Kidney (tissue), 14 donors: ENCODE data around the gene SLC49A3. TPM values are rescaled to one million over a fixed set of nuclear protein-coding genes. Genes with fewer than 3 reads are reported as not detected.
A peak's percentile ranks its signal among the peaks of the same experiment; 100 is the strongest.
"Not testable (repeated sequence)": the region's sequence is repeated elsewhere in the genome, so short reads cannot be mapped to it uniquely, and the experiment has no call there.

Experiments used
- DNase-seq, 5 donors: peaks; one replicate each; pipeline ENCODE4 v3.0.0-alpha.2; 2013 to 2020
- FAIRE-seq: peaks from 2 replicates; lab custom pipeline; 2012; peaks lifted over from hg19 to GRCh38; lab: Jason Lieb, UNC
- H3K27ac ChIP-seq, 2 donors: one replicate each; pipeline ENCODE4 v1.7.0; 2013; ENCODE audit warnings: low read depth in 2 of 2, low read length in 2 of 2, inconsistent platforms in 1 of 2
- H3K27me3 ChIP-seq: one replicate; pipeline ENCODE4 v1.7.1; 2013; ENCODE audit warnings: low read length, inconsistent platforms; ENCODE audit not compliant: control insufficient read depth, insufficient read depth
- H3K36me3 ChIP-seq, 3 donors: one replicate each; pipeline versions ENCODE4 v1.7.0 to v1.7.1; 2013; ENCODE audit warnings: low read length in 3 of 3, control low read depth in 1 of 3, inconsistent platforms in 1 of 3; ENCODE audit not compliant: insufficient read depth in 3 of 3, control insufficient read depth in 2 of 3
- H3K4me1 ChIP-seq, 3 donors: one replicate each; pipeline versions ENCODE4 v1.7.0 to v1.7.1; 2013; ENCODE audit warnings: low read length in 3 of 3, inconsistent platforms in 1 of 3, low read depth in 1 of 3; ENCODE audit not compliant: control insufficient read depth in 2 of 3, insufficient read depth in 2 of 3
- H3K4me3 ChIP-seq, 3 donors: one replicate each; pipeline versions ENCODE4 v1.7.0 to v1.8.1; 2013; ENCODE audit warnings: low read length in 3 of 3, control low read depth in 1 of 3, inconsistent platforms in 1 of 3
- H3K9ac ChIP-seq, 3 donors: one replicate each; pipeline versions ENCODE4 v1.7.0 to v1.7.1; 2013; ENCODE audit warnings: low read length in 3 of 3, control low read depth in 1 of 3, inconsistent platforms in 1 of 3
- H3K9me3 ChIP-seq, 3 donors: one replicate each; pipeline versions ENCODE4 v1.7.0 to v1.7.1; 2013; ENCODE audit warnings: low read length in 3 of 3, control low read depth in 1 of 3, inconsistent platforms in 1 of 3; ENCODE audit not compliant: control insufficient read depth in 2 of 3, insufficient read depth in 1 of 3
- intact Hi-C: fragments of 100-400 bp; cut with DNase I; formaldehyde crosslinking; loops from one replicate; pipeline ENCODE4 v1.11.1; 2022
- polyA plus RNA-seq: library from polyadenylated mRNA; stranded (reverse); fragments of 350-450 nt; fragmentation: Illumina TruSeq; extraction: RNeasy Lipid Tissue Mini Kit (QIAGEN cat#74804); gene quantifications from one replicate; pipeline ENCODE4 v1.2.3, GENCODE V29; 2014; ENCODE audit warnings: low read depth, low replicate concordance; ENCODE audit not compliant: insufficient read depth
- total RNA-seq: library from RNA; stranded (reverse); fragmentation: NEBNext Ultra II Directional; extraction: Animal tissue kit (Norgen Biotek cat#: 25700); gene quantifications from one replicate; pipeline ENCODE4 v1.2.1, GENCODE V29; 2021
- TF ChIP-seq, protein P1 (sequence below): IDR thresholded peaks from 3 replicates; pipeline ENCODE4 v1.5.1; 2012; ENCODE audit warnings: mild to moderate bottlenecking, moderate library complexity, borderline replicate concordance; ENCODE audit not compliant: insufficient read depth; ENCODE audit errors: extremely low read depth
- donor health status: control.
- donor health status: control.
- donor health status: control.
- donor health status: control.
- donor health status: control.
- donor health status: DM: yes; HTN: yes; CAD: no.
- donor health status: Normal renal cell carcinoma (clear cell type).

The SLC49A3 gene
- total and polyA plus RNA-seq, 2 donors from 2014 or later, result 12.6 to 18.2 TPM

DNA sequence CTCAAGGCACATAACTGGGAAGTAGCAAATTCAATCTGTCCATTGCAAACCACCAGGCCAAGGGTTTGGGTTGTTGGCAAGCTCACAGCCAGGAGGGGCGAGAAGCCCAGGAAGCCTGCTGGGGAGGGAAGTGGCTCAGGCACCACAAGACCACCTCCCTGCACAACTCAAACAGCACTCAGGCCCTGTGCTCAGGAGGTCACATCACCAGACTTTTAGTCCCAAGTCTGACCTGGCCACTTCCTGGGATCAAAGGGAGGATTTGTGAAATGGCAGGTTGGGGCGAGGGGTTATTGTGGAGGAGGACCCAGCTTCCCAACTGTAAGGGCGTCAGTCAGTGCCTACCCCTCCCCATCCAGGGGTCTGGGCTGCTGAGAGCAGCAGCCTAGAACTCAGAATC is 17.2 kb downstream of the SLC49A3 start:
- H3K27ac ChIP-seq, result no peak overlapping the region
- no peak for FAIRE-seq
- intact Hi-C loops, result no loop called here

DNA sequence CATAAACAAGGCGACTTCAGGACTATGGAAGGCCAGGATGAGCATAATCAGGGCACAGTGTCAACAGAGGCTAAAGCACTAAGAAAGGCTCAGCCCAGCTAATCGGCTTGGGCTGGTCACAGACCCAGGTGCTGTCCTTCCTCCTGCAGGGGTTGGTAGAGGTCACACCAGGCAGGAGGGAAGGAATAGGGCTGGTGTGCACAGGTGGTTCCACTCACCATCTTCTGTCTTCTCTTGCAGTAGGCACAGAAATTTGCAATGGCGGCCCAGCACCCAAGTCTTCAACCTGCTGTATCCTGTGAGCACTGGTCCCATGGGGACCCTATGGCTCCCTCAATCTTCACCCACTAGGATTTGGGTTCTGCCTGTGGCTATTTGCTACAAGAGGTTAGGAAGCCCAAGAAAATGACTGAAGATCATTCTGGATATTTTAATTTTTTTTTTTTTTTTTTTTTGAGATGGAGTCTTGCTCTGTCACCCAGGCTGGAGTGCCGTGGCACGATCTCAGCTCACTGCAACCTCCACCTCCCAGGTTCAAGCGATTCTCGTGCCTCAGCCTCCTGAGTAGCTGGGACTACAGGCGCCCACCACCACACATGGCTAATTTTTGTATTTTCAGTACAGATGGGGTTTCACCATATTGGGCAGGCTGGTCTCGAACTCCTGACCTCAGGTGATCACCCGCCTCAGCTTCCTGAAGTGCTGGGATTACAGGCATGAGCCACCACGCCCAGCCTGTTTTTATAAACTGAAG is 19.0 kb downstream of the SLC49A3 start:
- H3K4me3 ChIP-seq, H3K9me3 ChIP-seq, H3K27me3 ChIP-seq, H3K9ac ChIP-seq, intact Hi-C loops, H3K27ac ChIP-seq, FAIRE-seq: not testable (repeated sequence)
- DNase-seq, result peak in 1 of 5 donors; percentile 30
- Histone ChIP-seq H3K36me3 (peaks cover 0 to 14% (median 10%) of the 10 kb centered on the region in 3 donors), H3K4me1 (peaks cover 0 to 11% (median 0%) of the 10 kb centered on the region in 3 donors)

More for the DNA sequence above, 17.2 kb downstream of the SLC49A3 start:
- Histone ChIP-seq H3K9me3 (no peaks in the 10 kb centered on the region), H3K9ac (no peak overlapping the region), H3K4me3 (no peak overlapping the region), H3K4me1 (peaks cover 0 to 15% (median 0%) of the 10 kb centered on the region in 3 donors), H3K27me3 (no peaks in the 10 kb centered on the region), H3K36me3 (peaks cover 0 to 14% (median 10%) of the 10 kb centered on the region in 3 donors)
- TF ChIP-seq, protein P1, sequence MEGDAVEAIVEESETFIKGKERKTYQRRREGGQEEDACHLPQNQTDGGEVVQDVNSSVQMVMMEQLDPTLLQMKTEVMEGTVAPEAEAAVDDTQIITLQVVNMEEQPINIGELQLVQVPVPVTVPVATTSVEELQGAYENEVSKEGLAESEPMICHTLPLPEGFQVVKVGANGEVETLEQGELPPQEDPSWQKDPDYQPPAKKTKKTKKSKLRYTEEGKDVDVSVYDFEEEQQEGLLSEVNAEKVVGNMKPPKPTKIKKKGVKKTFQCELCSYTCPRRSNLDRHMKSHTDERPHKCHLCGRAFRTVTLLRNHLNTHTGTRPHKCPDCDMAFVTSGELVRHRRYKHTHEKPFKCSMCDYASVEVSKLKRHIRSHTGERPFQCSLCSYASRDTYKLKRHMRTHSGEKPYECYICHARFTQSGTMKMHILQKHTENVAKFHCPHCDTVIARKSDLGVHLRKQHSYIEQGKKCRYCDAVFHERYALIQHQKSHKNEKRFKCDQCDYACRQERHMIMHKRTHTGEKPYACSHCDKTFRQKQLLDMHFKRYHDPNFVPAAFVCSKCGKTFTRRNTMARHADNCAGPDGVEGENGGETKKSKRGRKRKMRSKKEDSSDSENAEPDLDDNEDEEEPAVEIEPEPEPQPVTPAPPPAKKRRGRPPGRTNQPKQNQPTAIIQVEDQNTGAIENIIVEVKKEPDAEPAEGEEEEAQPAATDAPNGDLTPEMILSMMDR, result no peak
- DNase-seq, result no peak

DNA sequence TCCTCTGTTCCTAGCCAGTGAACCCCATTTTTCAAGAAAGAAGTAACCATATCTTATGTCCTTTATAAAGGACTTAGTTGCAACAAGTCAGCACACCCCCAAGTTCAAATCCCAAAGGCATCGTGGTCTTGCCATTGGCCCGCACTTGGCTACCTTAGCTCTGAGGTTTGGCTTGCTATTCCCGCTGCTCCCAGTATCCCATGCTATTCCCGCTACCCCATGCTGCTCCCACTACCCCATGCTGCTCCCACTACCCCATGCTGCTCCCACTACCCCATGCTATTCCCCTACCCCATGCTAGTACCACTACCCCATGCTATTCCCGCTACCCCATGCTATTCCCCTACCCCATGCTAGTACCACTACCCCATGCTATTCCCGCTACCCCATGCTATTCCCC is 20.7 kb downstream of the SLC49A3 start:
- peak in 1 of 5 donors; percentile 22 for DNase-seq
- H3K4me1 ChIP-seq, FAIRE-seq, H3K27me3 ChIP-seq, H3K9ac ChIP-seq, H3K27ac ChIP-seq, H3K9me3 ChIP-seq, intact Hi-C loops, H3K4me3 ChIP-seq: not testable (repeated sequence)
- H3K36me3 ChIP-seq, result peaks cover 0 to 14% (median 10%) of the 10 kb centered on the region in 3 donors

DNA sequence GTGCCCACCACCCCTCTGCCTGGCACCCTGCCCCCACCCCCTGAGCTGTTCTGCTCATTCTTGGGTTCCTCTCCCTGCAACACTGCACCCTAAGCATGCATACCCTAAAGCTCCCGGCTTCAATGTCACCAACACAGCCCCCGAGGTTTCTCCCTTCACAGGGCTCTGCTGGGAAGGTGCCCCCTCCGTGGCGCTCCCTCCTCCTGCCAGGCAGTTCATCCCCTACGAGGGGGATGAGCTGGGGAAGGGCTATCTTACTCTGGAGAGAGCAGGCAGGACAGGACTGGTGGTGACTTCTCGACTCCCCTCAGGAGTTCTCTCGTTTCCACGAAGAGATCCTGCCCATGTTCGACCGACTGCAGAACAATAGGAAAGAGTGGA is 21.4 kb downstream of the SLC49A3 start:
- intact Hi-C loops, result no loop called here
- H3K27ac ChIP-seq, result no peak overlapping the region
- no peak overlapping the region for H3K9ac ChIP-seq
- DNase-seq (peak in 1 of 5 donors; percentile 37), FAIRE-seq (no peak)
- H3K4me1 ChIP-seq, result peaks cover 0 to 6% (median 0%) of the 10 kb centered on the region in 3 donors
- H3K9me3 ChIP-seq, result no peaks in the 10 kb centered on the region
- H3K36me3 ChIP-seq, result peaks cover 0 to 14% (median 10%) of the 10 kb centered on the region in 3 donors
- H3K4me3 ChIP-seq, result no peak overlapping the region
- H3K27me3 ChIP-seq, result no peaks in the 10 kb centered on the region
- TF ChIP-seq, protein P1, result no peak
